Suprapubic skin (tissue), 4 donors: ENCODE data around the gene ARID4B. TPM values are rescaled to one million over a fixed set of nuclear protein-coding genes. Genes with fewer than 3 reads are reported as not detected.

Source experiments
- DNase-seq, 2 donors: peaks; one replicate each; pipeline ENCODE4 v3.0.0-alpha.2; 2019; ENCODE audit warnings: low spot score in 2 of 2
- H3K27ac ChIP-seq: fragments of 200-600 bp; sonication (generic); one replicate; pipeline ENCODE4 v1.5.1; 2019
- H3K27me3 ChIP-seq: fragments of 200-600 bp; sonication (generic); one replicate; pipeline ENCODE4 v1.5.1; 2019
- H3K36me3 ChIP-seq: fragments of 200-600 bp; sonication (generic); one replicate; pipeline ENCODE4 v1.5.1; 2019
- H3K4me1 ChIP-seq: fragments of 200-600 bp; sonication (generic); one replicate; pipeline ENCODE4 v1.5.1; 2019
- H3K4me3 ChIP-seq: fragments of 200-600 bp; sonication (generic); one replicate; pipeline ENCODE4 v1.5.1; 2019; ENCODE audit warnings: mild to moderate bottlenecking
- H3K9me3 ChIP-seq: fragments of 200-600 bp; sonication (generic); one replicate; pipeline ENCODE4 v1.5.1; 2019
- EP300 ChIP-seq: sonication (generic); formaldehyde crosslinking; IDR thresholded peaks from one replicate; pipeline ENCODE4 v1.6.1; 2017; ENCODE audit warnings: antibody characterized with exemption
- POLR2A ChIP-seq, 2 donors: fragments of 450-650 bp; IDR thresholded peaks; one replicate each; pipeline ENCODE4 v1.6.1; 2017; ENCODE audit warnings: antibody characterized with exemption in 2 of 2, mild to moderate bottlenecking in 2 of 2, moderate library complexity in 2 of 2
- POLR2AphosphoS5 ChIP-seq, 3 donors: sonication (generic); formaldehyde crosslinking; IDR thresholded peaks; one replicate each; pipeline ENCODE4 v1.6.1; 2017; ENCODE audit warnings: antibody characterized with exemption in 3 of 3
- WGBS: methylation state at CpG from one replicate; pipeline ENCODE4 v1.1.5; 2018; 5-methylcytosine and 5-hydroxymethylcytosine counted together
- total RNA-seq, 4 donors: library from RNA; depleted of rRNA; stranded (reverse); fragments of >200 nt; gene quantifications; one replicate each; pipeline ENCODE4 v1.1.0, GENCODE V29; 2016
- TF ChIP-seq, protein P1 (sequence below), 2 donors: fragments of 200-600 bp in 1 of 2; fragments of 450-650 bp in 1 of 2; sonication (generic) in 1 of 2; IDR thresholded peaks; one replicate each; pipeline ENCODE4 v1.5.1; 2016 to 2019; ENCODE audit warnings: antibody characterized with exemption in 2 of 2, mild to moderate bottlenecking in 1 of 2, moderate library complexity in 1 of 2

ARID4B gene
- total RNA-seq, 4 donors from 2014 or later, result 21.4 to 62.7 (median 31.8) TPM

DNA sequence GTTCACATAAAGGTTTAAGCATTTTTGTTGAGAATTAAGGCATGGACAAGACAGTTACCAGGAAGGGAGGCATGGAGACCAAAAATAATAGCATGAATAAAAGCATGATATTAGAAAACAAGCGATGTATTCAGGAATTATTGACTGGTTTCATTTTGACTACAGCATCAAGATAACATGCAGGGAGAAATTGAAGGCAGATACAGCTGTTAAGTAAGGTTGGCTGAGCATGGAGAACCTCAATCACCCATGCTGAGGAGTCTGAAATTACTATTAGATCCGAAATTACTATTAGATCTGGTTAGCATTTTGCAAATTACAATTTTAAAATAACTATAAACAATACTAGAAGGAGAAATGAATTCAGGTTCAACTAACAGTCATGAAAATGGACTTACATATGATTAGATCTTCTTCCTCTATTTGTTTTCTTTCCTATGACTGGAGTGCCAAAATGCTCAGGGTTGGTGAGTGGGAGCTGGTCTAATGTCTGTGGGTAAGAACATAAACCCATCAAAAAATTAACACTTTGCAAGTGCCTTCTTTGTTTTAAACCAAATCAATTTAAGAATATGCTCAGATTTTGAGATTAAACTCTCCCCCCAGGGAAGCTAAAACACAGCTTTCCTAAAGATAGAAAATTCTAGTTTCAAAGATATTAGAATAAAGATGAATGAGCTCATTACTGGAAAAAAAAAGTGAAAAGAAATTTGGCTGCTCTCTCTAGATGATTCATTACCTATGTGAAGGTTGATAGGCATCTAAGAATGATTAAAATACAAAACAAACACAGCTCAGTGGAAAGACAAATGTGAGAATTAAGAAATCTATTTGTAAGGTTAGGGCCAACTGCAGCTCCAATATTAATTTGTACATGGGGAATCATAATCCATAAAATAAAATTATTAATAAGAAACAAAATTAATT, 81.7 kb downstream of the ARID4B start:
- WGBS, result 81% methylated on average over 2 of the region's 2 CpGs
- Histone ChIP-seq H3K9me3 (no peaks in the 10 kb centered on the region), H3K4me1 (peaks cover 9% of the 10 kb centered on the region), H3K27me3 (no peaks in the 10 kb centered on the region), H3K27ac (no peak overlapping the region), H3K4me3 (no peak overlapping the region), H3K36me3 (peaks cover 19% of the 10 kb centered on the region)
- TF ChIP-seq EP300 (no peak), POLR2A (IDR thresholded peaks at IDR 0.05) (no peak), POLR2AphosphoS5 (IDR thresholded peaks at IDR 0.05) (no peak)
- TF ChIP-seq, protein P1, sequence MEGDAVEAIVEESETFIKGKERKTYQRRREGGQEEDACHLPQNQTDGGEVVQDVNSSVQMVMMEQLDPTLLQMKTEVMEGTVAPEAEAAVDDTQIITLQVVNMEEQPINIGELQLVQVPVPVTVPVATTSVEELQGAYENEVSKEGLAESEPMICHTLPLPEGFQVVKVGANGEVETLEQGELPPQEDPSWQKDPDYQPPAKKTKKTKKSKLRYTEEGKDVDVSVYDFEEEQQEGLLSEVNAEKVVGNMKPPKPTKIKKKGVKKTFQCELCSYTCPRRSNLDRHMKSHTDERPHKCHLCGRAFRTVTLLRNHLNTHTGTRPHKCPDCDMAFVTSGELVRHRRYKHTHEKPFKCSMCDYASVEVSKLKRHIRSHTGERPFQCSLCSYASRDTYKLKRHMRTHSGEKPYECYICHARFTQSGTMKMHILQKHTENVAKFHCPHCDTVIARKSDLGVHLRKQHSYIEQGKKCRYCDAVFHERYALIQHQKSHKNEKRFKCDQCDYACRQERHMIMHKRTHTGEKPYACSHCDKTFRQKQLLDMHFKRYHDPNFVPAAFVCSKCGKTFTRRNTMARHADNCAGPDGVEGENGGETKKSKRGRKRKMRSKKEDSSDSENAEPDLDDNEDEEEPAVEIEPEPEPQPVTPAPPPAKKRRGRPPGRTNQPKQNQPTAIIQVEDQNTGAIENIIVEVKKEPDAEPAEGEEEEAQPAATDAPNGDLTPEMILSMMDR (IDR thresholded peaks at IDR 0.05), result no peak
- no peak for DNase-seq

DNA sequence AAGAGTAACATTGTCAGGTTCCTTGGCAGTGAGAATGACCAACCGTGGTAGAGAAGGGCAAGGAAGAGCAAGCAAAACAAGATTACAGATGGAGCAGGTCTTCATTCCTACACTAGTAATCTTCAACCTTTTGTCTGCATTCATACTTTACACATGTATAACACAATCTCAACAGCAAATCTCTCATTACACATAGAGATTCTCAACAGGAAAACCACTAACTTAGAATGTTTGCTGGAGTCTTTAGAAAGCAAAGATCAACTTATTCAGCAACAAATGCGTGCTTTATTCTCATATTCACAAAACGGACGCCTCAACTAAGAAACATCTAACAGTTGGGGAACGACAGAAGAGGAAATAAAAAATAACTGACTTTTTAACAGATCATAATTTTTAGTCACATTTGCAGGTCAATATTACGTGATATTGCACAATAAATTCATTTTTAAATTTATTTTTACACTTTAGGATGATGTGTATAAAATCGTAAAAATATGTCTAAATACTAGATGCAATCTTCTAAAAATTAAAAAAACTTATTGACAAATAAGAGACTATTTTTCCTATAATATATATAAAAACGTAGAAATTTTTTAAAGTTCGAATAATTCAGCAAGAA, 82.9 kb downstream of the ARID4B start:
- no peak for DNase-seq
- Histone ChIP-seq H3K4me3 (no peak overlapping the region), H3K27ac (no peak overlapping the region), H3K4me1 (peaks cover 9% of the 10 kb centered on the region), H3K9me3 (no peaks in the 10 kb centered on the region), H3K36me3 (peaks cover 19% of the 10 kb centered on the region), H3K27me3 (no peaks in the 10 kb centered on the region)
- no peak for TF ChIP-seq POLR2AphosphoS5 (IDR thresholded peaks at IDR 0.05)
- TF ChIP-seq, protein P1 (IDR thresholded peaks at IDR 0.05), result no peak
- TF ChIP-seq EP300, result no peak
- no peak for TF ChIP-seq POLR2A (IDR thresholded peaks at IDR 0.05)
- WGBS, result 84% methylated on average over 9 of the region's 9 CpGs

DNA sequence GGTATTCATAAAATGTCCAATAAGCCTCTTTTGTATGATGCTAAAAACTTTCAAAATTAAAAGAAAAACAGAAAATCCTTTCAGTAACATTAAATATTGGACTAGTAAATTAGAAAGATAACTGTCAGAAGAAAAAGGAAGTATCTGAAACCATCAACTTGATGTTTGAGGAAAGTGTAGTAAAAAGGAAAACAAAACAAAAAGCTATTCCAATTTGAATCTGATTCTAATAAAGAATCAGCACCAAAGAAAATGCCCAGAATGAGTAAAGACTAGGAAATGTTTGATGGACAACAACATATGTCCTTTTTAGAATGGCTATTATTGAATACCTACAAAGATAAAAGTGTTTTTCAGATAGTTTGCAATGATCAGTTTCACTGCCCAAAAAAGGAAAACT, 87.0 kb downstream of the ARID4B start:
- TF ChIP-seq EP300, result no peak
- DNase-seq, result no peak
- Histone ChIP-seq H3K4me3 (no peak overlapping the region), H3K4me1 (peaks cover under 1% of the 10 kb centered on the region), H3K27me3 (no peaks in the 10 kb centered on the region), H3K27ac (no peak overlapping the region), H3K9me3 (no peaks in the 10 kb centered on the region), H3K36me3 (peaks cover 30% of the 10 kb centered on the region)

DNA sequence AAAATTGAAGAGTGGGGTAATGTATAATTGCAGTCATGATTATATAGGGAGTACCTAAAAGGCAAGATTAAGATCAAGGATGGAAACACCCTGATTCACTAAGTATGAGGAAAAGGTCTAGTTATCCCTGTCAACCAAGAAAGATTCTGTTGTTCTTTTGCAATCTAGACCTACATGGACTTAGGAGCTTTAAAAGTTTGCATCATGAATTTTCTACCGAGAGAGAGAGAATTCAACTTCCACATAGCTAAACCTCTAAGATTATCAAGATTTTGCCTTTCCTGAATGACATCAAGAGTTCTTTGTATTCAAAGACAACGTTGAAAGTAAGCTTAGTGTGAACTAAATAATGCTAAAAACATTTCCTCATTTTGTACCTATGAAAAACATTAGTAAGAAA, 88.1 kb downstream of the ARID4B start:
- no peaks in the 10 kb centered on the region for H3K4me1 ChIP-seq
- no peaks in the 10 kb centered on the region for H3K9me3 ChIP-seq
- peaks cover 28% of the 10 kb centered on the region for H3K36me3 ChIP-seq
- no peak overlapping the region for H3K27ac ChIP-seq
- H3K27me3 ChIP-seq, result no peaks in the 10 kb centered on the region
- WGBS, result 42% methylated on average over 2 of the region's 2 CpGs
- H3K4me3 ChIP-seq, result no peak overlapping the region
- TF ChIP-seq POLR2A (IDR thresholded peaks at IDR 0.05) (no peak), EP300 (no peak), POLR2AphosphoS5 (IDR thresholded peaks at IDR 0.05) (no peak)
- TF ChIP-seq, protein P1 (IDR thresholded peaks at IDR 0.05), result no peak
- no peak for DNase-seq

DNA sequence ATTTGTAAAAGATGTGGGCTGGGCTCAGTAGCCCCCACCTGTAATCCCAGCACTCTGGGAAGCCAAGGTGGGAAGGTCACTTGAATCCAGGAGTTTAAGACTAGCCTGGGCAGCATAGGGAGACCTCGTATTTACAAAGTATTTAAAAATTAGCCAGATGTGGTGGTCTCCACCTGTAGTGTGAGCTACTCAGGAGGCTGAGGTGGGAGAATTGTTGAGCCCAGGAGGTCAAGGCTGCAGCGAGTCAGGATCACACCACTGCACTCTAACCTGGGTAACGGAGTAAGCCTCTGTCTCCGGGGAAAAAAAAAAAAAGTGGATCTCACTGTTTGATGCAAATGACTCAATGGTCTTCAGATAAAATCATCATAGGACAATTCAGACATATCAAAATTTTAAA, 89.4 kb downstream of the ARID4B start:
- H3K4me3 ChIP-seq, result no peak overlapping the region
- no peak overlapping the region for H3K27ac ChIP-seq
- H3K4me1 ChIP-seq, result no peaks in the 10 kb centered on the region
- TF ChIP-seq, protein P1 (IDR thresholded peaks at IDR 0.05), result no peak
- TF ChIP-seq POLR2AphosphoS5 (IDR thresholded peaks at IDR 0.05), result no peak
- TF ChIP-seq EP300, result no peak
- TF ChIP-seq POLR2A (IDR thresholded peaks at IDR 0.05), result no peak
- H3K9me3 ChIP-seq, result no peaks in the 10 kb centered on the region
- 82% methylated on average over 4 of the region's 4 CpGs for WGBS
- no peaks in the 10 kb centered on the region for H3K27me3 ChIP-seq
- DNase-seq, result no peak
- H3K36me3 ChIP-seq, result peaks cover 28% of the 10 kb centered on the region
